GM12875 (cell line): ENCODE data around the gene GTF2H4.

Experiments
- H3K4me3 ChIP-seq: one replicate; pipeline ENCODE4 v1.5.1; 2011; ENCODE audit warnings: low read depth, low read length, control low read depth
- TF ChIP-seq, protein P1 (sequence below): IDR thresholded peaks from 2 replicates; pipeline ENCODE4 v1.5.1; 2011; ENCODE audit warnings: low read depth, mild to moderate bottlenecking, control low read depth, inconsistent platforms, low read length, moderate library complexity, borderline replicate concordance; ENCODE audit not compliant: insufficient read depth

Gene GTF2H4

DNA sequence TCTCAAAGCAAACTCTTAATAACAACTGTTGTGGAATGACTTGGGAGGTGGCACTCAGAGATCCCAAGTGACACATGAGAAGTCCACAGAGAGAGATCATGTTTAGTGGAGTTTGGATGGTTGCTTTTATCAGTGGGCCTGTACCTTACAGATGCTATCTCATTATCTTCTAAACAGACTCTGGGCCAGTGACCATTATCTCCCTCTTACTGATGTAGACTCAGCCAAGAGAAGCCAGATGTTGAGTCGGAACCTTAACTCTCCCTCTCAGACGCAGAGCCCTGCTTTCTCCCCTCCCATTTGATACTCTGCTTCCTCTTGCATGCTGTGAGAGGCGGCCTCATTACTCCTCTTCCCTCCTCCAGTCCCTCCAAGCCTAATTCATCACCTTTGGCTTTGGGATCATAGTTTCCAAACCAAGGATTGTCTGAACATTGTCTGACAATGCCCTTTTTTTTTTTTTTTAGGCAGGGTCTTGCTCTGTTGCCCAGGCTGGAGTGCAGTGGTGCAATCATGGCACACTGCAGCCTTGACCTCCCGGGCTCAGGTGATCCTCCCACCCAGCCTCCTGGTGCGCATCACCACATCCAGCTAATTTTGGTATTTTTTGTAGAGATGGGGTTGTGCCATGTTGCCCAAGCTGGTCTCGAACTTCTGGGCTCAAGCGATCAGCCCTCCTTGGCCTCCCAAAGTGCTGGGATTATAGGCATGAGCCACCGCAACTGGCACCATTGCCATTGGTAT is 28.2 kb upstream of the GTF2H4 start:
- no peak overlapping the region for H3K4me3 ChIP-seq
- TF ChIP-seq, protein P1, sequence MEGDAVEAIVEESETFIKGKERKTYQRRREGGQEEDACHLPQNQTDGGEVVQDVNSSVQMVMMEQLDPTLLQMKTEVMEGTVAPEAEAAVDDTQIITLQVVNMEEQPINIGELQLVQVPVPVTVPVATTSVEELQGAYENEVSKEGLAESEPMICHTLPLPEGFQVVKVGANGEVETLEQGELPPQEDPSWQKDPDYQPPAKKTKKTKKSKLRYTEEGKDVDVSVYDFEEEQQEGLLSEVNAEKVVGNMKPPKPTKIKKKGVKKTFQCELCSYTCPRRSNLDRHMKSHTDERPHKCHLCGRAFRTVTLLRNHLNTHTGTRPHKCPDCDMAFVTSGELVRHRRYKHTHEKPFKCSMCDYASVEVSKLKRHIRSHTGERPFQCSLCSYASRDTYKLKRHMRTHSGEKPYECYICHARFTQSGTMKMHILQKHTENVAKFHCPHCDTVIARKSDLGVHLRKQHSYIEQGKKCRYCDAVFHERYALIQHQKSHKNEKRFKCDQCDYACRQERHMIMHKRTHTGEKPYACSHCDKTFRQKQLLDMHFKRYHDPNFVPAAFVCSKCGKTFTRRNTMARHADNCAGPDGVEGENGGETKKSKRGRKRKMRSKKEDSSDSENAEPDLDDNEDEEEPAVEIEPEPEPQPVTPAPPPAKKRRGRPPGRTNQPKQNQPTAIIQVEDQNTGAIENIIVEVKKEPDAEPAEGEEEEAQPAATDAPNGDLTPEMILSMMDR: no peak

DNA sequence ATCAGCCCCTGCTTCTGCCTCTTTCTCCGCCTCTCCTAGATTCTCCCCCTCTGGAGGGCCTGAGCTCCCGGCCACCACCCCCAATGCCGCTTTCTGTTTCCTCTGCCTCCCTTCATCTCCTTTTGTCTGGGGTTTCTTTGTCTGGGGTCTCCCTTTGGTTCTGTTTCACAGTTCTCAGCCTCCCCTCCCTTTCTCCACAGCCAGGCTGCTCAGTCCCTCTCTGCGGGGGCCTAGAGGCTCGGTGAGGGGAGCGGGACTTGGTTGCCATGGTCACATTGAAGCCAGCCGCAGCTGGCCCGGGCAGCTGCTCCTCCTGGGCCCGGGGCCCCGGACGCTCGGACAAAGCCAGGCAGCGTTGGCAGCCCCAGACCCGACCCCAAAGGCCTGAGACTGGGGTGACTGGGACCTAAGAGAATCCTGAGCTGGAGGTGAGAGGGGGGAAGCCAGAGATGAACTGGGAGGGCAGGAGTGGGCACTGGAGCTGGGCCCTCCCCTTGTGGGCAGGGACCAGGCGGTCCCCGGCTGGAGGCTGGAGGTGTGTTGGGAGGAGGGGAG is 27.2 kb upstream of the GTF2H4 start:
- TF ChIP-seq, protein P1: no peak
- H3K4me3 ChIP-seq: no peak overlapping the region

DNA sequence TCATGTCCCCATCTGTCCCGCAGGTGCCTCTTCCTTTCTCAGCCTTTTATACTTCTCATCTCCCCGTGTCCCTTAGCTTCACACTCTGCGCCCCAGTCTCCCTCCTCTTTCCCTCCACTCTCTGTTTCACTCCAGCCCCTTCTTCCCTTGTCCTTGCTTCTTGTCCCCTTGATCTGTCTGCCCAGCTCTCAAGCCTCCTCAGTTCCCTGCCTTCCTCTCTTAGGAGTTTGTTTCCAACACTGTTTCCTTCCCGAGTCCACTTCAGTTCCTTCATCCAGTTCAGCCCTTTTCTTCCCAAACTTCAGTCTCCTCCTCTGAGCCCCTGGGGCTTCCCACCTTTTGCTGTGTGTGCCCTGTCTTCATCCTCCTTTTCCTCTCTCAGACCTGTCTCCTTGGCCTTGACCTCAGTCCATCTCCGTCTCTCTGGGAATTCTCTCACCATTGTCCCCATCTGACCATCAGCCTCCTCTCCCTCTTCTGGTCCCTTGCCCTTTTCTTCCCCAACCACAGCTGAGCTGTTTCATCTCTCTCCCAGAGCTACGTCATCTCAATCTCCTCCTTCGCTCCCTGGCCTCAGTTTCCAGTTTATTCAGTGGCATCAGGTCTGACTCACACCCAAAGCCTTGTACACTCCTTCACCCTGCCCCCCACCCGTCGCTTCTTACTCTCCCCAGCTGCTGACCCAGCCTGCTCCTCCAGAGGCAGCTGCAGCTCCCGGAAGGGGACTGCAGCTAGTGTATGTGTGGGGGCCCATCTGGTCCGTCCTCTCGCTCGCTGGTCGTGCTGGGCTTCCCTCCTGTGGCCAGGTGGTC is 26.4 kb upstream of the GTF2H4 start:
- TF ChIP-seq, protein P1: no peak
- H3K4me3 ChIP-seq: no peak overlapping the region

DNA sequence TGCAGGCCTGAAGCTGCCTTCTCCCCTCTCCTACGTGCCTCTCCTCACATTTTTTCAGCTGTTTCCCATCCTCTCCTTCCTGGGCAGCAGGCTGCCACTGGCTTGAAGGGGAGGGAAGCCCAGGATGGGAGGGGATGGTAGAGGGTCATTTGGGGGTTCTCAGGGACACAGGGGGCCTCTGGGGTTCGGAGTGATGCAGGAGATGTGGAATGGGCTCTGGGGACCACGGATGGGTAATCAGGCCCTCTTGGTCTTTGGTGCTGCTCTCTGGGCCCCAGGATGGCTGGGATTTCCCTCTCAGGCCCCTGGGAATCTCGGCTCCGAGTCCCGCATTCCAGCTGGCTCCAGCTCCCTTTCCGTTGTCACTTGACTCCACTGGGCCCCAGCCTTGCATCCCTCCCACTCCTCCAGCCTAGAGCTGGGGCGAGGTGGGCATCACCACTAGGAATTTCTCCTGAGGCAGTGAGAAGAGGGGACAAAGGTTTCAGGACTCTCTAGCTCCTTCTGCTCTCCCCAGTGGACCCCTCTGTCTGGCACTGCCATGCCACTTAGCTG is 25.7 kb upstream of the GTF2H4 start:
- no peak overlapping the region for H3K4me3 ChIP-seq
- TF ChIP-seq, protein P1: no peak

DNA sequence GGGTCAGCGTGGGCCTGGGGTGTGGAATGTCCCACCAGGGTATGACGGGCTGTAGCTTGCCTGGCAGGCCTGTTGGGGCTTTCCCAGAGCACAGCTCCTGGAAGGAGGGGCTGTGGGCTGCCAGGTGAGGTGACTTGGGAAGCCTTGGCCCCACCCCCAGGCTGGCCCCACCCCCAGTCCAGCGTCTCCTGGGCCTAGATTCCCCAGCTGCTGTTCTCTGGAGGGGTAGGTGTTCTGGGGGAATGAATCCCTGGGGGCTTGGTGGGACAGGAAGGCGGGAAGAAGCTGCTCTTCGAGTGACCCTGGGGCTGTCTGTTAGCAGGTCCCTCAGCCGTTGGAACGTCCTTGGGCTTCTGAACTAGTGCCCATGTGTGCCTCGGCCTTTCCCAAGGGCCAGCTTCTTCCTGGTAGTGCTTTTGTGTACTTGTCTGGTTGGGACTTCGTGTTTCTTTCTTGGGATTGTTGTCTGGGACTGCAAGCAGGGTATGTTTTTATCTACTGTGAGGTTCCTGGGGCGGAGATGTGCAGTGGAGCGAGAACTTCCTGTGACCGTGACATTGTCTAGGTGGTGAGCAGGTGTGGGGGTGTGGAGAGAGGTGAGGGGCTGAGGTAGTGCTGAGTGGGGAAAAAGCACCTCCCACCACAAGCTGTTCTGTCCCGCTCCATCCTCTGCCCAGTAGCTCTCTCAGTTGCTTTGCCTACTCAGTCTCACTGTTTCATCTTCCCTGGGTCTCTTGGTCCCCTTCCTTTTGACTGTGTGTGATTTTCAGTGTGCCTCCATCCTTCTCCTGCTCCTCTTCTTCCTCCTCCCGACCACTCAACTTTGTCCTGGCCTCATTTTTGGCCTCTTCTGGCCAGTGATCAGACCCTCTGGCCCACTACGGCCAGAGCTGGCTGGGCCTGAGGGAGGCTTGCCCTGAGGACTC is 25.0 kb upstream of the GTF2H4 start:
- TF ChIP-seq, protein P1: no peak
- H3K4me3 ChIP-seq: no peak overlapping the region
